ENCODE data around the gene ANKRD55.
"Not testable (repeated sequence)": the region's sequence is repeated elsewhere in the genome, so short reads cannot be mapped to it uniquely, and the experiment has no call there.

The ANKRD55 gene

GRCh38 chr5:56253126-56253525, 20.0 kb upstream of the ANKRD55 start:
- no peak for DNase-seq (ENCODE audit: low read depth in 2 of 2)

DNA sequence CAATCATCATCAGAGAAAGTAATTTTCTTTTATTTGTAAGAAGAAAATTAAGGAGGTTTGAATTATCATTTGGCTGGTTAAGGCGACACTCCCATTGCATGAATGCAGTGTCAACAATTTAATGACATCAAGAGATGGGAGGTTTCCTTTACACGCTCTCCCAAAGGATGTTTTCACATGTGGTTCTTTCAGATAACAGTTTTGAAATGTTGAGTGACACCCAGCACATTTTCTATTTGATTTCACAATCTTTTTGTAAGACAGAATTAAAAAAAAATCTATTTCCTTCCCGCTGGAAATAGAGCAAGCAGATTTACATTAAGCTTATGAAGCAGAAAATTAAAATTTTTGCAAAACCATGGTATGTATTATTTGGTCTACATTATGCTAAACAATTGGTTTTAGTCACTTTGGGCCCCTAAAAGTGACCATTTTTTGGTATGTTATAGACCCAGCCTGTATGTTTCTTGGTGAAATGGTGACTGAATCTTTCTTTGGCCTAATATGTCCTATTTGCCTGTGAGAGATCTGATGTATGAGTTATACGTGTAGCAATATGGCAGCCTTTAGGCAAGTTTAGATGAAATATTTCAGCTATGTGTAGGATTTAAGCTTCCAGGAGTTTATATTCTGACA, 18.9 kb upstream of the ANKRD55 start:
- no peak for DNase-seq (ENCODE audit: low read depth in 2 of 2)

DNA sequence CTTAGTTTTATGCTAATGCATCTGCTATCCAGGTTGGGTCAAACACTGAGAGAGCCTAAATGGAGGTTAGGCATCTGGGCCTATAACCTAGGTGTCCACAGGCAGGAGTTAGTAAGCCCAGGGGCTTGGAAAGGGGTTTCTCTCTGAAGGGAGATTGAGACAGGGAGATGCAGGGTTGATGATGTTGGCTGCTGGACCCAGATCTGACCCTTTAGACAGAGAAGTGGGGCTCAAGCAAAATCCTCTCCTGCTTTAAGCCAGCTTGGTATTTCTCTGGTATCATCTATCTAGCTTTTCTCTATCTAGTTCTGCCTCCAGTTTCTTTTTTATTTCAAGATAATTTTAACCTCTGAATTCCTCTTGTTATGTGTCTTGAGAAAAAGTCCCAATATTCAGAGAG, 18.3 kb upstream of the ANKRD55 start:
- DNase-seq (ENCODE audit: low read depth in 2 of 2): no peak

DNA sequence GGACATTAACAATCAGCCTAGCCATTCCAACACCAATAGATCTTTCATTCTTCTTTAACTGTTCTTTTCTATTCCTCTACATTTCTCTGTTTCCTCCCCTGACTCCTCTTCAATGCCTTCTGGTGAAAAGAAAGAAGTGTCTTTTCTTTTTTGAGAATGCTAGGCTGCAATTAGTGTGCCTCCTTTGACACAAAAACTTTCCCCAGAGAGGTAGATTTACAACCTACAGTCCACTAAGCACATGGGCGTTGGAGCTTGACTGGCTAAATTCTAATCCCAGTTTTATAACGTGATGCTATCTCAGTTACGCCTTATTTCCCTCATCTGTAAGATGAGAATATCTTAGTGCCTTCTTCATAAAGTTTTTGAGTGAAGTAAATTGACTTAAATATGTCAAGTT, 16.9 kb upstream of the ANKRD55 start:
- DNase-seq (ENCODE audit: low read depth in 2 of 2): no peak

DNA sequence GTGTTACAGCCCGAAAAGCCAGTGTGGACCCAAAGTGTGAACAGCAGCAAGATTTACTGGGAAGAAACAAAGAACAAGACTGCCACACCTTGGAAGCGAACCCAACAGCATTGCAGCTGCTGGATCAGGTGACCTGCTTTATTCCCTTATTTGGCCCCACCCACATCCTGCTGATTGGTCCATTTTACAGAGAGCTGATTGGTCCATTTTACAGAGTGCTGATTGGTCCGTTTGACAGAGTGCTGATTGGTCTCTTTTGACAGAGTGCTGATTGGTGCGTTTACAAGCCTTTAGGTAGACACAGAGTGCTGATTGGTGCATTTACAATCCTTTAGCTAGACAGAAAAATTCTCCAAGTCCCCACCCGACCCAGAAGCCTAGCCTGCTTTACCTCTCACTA, 16.0 kb upstream of the ANKRD55 start:
- DNase-seq (ENCODE audit: low read depth in 2 of 2): not testable (repeated sequence)

DNA sequence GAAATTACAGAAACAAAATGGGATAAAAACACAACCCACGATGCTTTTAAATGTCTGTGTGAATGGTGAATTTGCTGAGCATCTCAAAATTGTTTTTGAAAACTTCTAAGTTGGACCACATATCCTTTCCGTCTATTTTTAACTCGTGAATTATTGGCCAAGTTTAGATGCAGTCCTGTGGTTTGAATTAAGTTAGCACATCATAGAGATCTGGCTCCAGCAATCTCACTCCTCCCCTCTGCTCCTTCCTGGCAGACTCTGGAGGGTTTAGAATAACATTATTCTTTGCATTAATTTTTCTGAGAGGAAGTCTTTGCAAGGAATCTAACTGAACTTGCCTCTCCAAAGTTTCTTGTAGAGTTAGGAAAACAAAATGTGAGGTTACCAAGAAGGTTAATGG, 14.5 kb upstream of the ANKRD55 start:
- DNase-seq (ENCODE audit: low read depth in 2 of 2): no peak

DNA sequence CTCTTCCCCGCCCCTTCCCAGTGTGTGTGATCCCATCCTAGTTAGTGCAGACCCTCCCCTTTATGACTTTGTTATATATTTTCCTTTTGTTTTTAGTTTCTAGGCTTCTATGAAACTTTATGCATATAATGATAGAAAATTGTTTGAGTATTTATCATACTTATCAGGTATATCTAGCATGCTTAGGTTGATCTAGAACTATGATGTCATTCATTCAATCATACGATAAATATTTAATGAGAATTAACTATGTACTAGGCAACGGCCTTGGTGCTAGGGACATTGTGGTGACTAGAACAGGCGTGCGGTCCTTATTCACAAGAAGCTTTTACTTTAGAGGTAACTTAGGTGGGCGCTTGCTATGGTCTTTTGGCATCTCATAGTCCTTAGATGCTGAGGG, 13.6 kb upstream of the ANKRD55 start:
- DNase-seq (ENCODE audit: low read depth in 2 of 2): no peak

DNA sequence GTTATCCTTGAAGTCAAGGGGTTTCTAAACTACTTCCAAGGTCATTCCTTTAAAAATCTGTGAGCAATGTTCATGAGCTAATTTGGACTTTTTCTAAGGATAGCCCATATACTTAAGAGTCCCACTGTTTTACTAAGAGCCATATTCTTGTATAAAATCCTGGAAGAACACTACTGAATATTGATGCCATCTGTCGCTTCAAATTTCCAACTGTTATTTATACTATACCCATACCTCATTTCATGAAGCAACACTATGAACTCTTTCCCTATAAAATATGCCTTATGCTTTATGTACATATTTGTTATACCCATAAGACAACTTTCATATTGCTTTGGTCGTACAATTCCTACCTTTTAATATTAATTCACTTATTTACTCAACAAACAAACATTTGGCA, 12.4 kb upstream of the ANKRD55 start:
- DNase-seq (ENCODE audit: low read depth in 2 of 2): no peak

GRCh38 chr5:56244627-56245026, 11.5 kb upstream of the ANKRD55 start:
- DNase-seq (ENCODE audit: low read depth in 2 of 2): no peak

DNA sequence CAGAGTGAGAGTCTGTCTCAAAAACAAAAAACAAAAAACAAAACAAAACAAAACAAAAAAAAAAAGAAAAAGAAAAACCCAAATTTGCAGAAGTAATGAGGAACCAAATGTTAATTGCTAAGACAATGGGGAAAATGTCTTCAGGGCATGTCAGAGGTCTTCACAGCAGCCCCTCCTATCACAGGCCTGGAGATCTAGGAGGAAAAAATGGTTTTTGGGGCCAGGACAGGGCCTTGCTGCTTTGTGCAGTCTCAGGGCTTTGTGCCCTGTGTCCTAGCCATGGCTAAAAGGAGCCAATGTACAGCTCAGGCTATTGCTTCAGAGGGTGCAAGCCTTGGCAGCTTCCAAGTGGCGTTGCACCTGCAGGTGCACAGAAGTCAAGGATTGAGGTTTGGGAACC, 9.1 kb upstream of the ANKRD55 start:
- DNase-seq (ENCODE audit: low read depth in 2 of 2): not testable (repeated sequence)

GRCh38 chr5:56232538-56232937, 592 bp downstream of the ANKRD55 start:
- no peak for DNase-seq (ENCODE audit: low read depth in 2 of 2)

DNA sequence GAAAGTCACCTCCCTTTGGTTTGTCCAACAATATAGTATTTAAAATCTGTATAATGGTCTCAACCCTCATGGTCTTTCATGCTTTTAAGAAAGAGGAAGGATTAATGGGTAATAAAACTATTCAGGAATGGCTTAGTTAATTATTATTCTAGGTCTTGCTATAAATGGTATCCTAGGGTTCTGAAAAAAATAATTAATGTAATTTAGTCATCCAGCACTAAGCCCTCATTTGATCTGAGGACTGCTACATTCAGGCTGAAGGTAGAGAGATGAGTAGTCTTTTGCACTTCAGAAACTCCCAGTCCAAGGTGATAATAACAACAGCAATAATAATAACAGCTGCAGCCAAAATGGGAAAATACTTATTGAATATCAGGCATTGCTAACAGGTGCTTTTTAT, 2.6 kb downstream of the ANKRD55 start:
- DNase-seq (ENCODE audit: low read depth in 2 of 2): no peak

DNA sequence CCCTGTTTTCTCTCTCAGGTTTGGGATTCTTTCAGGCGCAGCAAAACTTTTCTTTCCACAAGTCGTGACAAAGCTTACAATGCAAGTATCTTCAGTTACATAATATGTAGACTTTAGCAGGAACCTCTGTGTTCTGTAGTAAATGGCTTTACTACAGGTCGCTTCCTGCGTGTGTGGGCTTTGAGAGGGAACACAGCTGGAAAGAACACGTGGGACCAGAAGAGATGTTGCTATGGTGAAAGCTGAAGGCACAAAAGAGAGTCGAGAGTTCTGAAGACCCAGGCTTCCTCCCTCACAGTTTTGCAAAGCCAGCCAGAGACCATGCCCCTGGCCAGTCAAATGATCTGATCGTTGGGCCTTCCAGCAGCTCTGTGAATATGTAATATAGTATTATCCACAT, 4.0 kb downstream of the ANKRD55 start:
- no peak for DNase-seq (ENCODE audit: low read depth in 2 of 2)

DNA sequence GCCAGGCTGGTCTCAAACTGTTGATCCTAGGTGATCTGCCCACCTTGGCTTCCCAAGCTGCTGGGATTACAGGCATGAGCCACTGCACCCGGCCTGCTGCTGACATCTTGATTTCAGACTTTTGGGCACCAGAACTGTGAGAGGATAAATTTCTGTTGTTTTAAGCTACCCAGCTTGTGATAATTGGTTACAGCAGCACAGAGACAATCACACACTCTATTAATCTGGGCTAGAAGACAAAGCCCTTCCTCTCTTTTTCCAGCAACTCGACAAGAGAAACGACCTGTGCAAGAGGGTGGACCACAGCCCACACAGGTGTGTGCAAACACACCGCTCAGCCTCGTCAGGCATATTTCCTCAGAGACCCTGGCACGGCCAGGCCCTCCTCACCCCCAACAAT, 4.5 kb downstream of the ANKRD55 start:
- DNase-seq (ENCODE audit: low read depth in 2 of 2): no peak

DNA sequence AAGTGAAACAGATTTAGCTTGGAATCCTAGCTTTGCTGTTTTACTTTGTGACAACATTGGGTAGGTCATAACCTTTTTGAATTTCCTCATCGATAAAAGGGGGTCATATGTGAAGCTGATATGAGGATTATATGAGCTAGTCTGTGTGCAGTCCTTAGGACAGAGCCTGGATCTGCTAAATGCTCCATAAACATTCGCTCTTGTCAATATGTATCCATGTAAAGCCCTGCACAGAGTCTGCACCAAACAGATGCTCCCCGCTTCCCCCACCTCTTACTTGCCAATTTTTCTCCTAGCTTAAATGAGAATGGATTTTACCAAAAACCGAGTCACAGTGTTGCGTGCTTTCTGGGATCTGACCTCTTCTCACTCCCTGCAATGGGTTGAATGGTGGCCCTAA, 5.4 kb downstream of the ANKRD55 start:
- no peak for DNase-seq (ENCODE audit: low read depth in 2 of 2)

DNA sequence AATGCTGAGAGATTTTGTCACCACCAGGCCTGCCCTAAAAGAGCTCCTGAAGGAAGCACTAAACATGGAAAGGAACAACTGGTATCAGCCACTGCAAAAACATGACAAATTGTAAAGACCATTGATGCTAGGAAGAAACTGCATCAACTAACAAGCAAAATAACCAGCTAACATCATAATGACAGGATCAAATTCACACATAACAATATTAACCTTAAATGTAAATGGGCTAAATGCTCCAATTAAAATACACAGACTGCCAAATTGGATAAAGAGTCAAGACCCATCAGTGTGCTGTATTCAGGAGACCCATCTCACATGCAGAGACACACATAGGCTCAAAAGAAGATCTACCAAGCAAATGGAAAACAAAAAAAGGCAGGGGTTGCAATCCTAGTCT, 9.8 kb downstream of the ANKRD55 start:
- DNase-seq (ENCODE audit: low read depth in 2 of 2): not testable (repeated sequence)

GRCh38 chr5:56221601-56222000, 11.5 kb downstream of the ANKRD55 start:
- not testable (repeated sequence) for DNase-seq (ENCODE audit: low read depth in 2 of 2)

- DNase-seq (ENCODE audit: low read depth in 2 of 2): no peak
Observed at GRCh38 chr5:56215019-56215830, 17.9 kb downstream of the ANKRD55 start.

GRCh38 chr5:56213886-56214535, 19.1 kb downstream of the ANKRD55 start:
- not testable (repeated sequence) for DNase-seq (ENCODE audit: low read depth in 2 of 2)

GRCh38 chr5:56212130-56212879, 20.8 kb downstream of the ANKRD55 start:
- no peak for DNase-seq (ENCODE audit: low read depth in 2 of 2)

DNA sequence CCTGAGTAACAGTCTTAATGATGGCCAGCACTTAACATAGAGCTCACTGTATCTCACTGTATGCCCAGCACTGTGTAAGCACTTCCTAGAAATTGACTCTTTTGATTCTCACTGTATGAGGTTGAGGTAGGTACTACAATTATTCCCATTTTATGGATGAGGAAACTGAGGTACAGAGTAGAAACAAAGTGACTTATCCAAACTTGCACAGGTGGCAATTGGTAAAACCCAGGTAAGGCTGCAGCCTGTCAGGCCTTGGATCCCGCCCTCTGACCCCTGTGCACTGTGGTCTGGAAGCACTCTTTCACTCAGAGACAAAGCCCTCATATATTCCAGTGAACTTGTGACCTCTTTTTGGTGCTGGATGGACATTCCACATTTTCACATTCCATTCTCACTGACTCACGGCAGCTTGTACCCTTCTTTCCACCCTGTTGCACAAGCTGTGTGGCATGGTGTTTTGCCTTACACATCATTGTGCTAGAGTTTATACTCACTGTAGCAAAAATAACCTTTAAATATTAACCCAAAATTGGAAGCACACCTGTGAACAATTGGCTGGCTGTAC, 21.7 kb downstream of the ANKRD55 start:
- no peak for DNase-seq (ENCODE audit: low read depth in 2 of 2)

DNA sequence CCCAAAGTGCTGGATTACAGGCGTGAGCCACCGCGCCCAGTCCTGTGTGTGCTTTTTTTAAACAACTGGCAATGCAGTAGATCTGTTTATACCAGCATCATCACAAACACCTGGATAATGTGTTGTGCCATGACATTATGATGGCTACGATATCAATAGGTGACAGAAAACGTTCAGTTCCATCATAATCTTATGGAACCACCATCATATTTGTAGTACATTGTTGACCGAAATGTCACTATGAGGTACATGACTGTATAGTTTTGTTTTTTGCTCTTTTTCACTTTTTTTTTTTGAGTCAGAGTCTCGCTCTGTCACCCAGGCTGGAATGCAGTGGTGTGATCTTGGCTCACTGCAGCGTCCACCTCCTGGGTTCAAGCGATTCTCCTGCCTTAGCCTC, 24.4 kb downstream of the ANKRD55 start:
- no peak for DNase-seq (ENCODE audit: low read depth in 2 of 2)
